Neural progenitor cell (in vitro differentiated cells): Measurements from ENCODE around the gene IQGAP1. TPM values are rescaled to one million over a fixed set of nuclear protein-coding genes. Genes with fewer than 3 reads are reported as not detected.

Source experiments
- DNase-seq: peaks from one replicate; pipeline ENCODE4 v3.0.0-alpha.2; 2016; ENCODE audit warnings: low spot score
- H2AFZ ChIP-seq: fragments of 200-600 bp; sonication (generic); replicated peaks from 2 replicates; pipeline ENCODE4 v1.6.1; 2016; ENCODE audit warnings: antibody characterized with exemption
- H3F3A ChIP-seq: fragments of 200-600 bp; sonication (generic); 2 replicates; pipeline ENCODE4 v1.6.1; 2016; ENCODE audit warnings: antibody characterized with exemption, low read depth
- H3K27ac ChIP-seq: fragments of 200-600 bp; sonication (generic); 2 replicates; pipeline ENCODE4 v1.5.1; 2016; ENCODE audit warnings: mild to moderate bottlenecking
- H3K27me3 ChIP-seq: fragments of 200-600 bp; sonication (generic); 2 replicates; pipeline ENCODE4 v1.6.1; 2016; ENCODE audit warnings: mild to moderate bottlenecking, moderate library complexity
- H3K36me3 ChIP-seq: fragments of 200-600 bp; sonication (generic); 2 replicates; pipeline ENCODE4 v1.5.1; 2016
- H3K4me1 ChIP-seq: fragments of 200-600 bp; sonication (generic); 2 replicates; pipeline ENCODE4 v1.6.1; 2016; ENCODE audit warnings: mixed run types
- H3K4me2 ChIP-seq: fragments of 200-600 bp; sonication (generic); 2 replicates; pipeline ENCODE4 v1.6.1; 2016
- H3K4me3 ChIP-seq: fragments of 200-600 bp; sonication (generic); 2 replicates; pipeline ENCODE4 v1.5.1; 2016
- H3K79me2 ChIP-seq: fragments of 200-600 bp; sonication (generic); 2 replicates; pipeline ENCODE4 v1.6.1; 2016; ENCODE audit warnings: low read depth
- H3K9ac ChIP-seq: fragments of 200-600 bp; sonication (generic); 2 replicates; pipeline ENCODE4 v1.6.1; 2016
- H3K9me3 ChIP-seq: fragments of 200-600 bp; sonication (generic); 2 replicates; pipeline ENCODE4 v1.5.1; 2016; ENCODE audit warnings: low read depth
- H4K20me1 ChIP-seq: fragments of 200-600 bp; sonication (generic); 2 replicates; pipeline ENCODE4 v1.6.1; 2016; ENCODE audit warnings: low read depth
- H3K27ac Mint-ChIP-seq: 3 replicates; pipeline ENCODE4 v1.8.0; 2021; ENCODE audit warnings: mixed read lengths
- H3K27me3 Mint-ChIP-seq: 2 replicates; pipeline ENCODE4 v1.8.0; 2022; ENCODE audit warnings: low read depth, mild to moderate bottlenecking, inconsistent platforms, moderate library complexity, mixed read lengths; ENCODE audit not compliant: insufficient read depth
- H3K36me3 Mint-ChIP-seq: 3 replicates; pipeline ENCODE4 v1.8.0; 2021; ENCODE audit warnings: mixed read lengths
- H3K4me1 Mint-ChIP-seq: 3 replicates; pipeline ENCODE4 v1.8.0; 2021; ENCODE audit warnings: mixed read lengths
- H3K4me3 Mint-ChIP-seq: 3 replicates; pipeline ENCODE4 v1.8.0; 2021; ENCODE audit warnings: mild to moderate bottlenecking, moderate library complexity, mixed read lengths
- H3K9me3 Mint-ChIP-seq: 3 replicates; pipeline ENCODE4 v1.8.0; 2020; ENCODE audit warnings: mixed read lengths
- EZH2 ChIP-seq: fragments of 200-600 bp; sonication (generic); IDR thresholded peaks from 2 replicates; pipeline ENCODE4 v1.6.1; 2017; ENCODE audit warnings: antibody characterized with exemption, mild to moderate bottlenecking, moderate library complexity
- EZH2phosphoT487 ChIP-seq: fragments of 200-600 bp; sonication (generic); IDR thresholded peaks from 2 replicates; pipeline ENCODE4 v1.6.1; 2017; ENCODE audit warnings: antibody characterized with exemption
- total RNA-seq: library from RNA; depleted of rRNA; stranded (reverse); fragments of >200 nt; gene quantifications from 2 replicates; pipeline ENCODE4 v1.2.3, GENCODE V29; 2015; ENCODE audit warnings: low replicate concordance
- TF ChIP-seq, protein P1 (sequence below): fragments of 200-600 bp; sonication (generic); IDR thresholded peaks from 2 replicates; pipeline ENCODE4 v1.5.1; 2017; ENCODE audit warnings: antibody characterized with exemption, mild to moderate bottlenecking

IQGAP1 gene
- total RNA-seq, 1 donor from 2014 or later = 44.8 TPM

GRCh38 chr15:90483637-90484036 is 95.6 kb downstream of the IQGAP1 start:
- no peak overlapping the region for H3K4me3 ChIP-seq
- Mint-ChIP-seq H3K4me3 (no peak overlapping the region), H3K9me3 (no peaks in the 10 kb centered on the region), H3K27ac (no peak overlapping the region), H3K36me3 (peaks cover 9% of the 10 kb centered on the region), H3K27me3 (no peaks in the 10 kb centered on the region), H3K4me1 (no peaks in the 10 kb centered on the region)
- no peaks in the 10 kb centered on the region for H3F3A ChIP-seq
- H3K36me3 ChIP-seq = no peaks in the 10 kb centered on the region
- H4K20me1 ChIP-seq = no peaks in the 10 kb centered on the region
- H3K4me2 ChIP-seq = no peak overlapping the region
- no peaks in the 10 kb centered on the region for H3K79me2 ChIP-seq
- no peak overlapping the region for H2AFZ ChIP-seq
- H3K9ac ChIP-seq = no peak overlapping the region
- no peaks in the 10 kb centered on the region for H3K9me3 ChIP-seq
- no peaks in the 10 kb centered on the region for H3K4me1 ChIP-seq
- TF ChIP-seq EZH2phosphoT487 = no peak
- H3K27ac ChIP-seq = no peak overlapping the region
- DNase-seq = no peak
- no peaks in the 10 kb centered on the region for H3K27me3 ChIP-seq

- Histone ChIP-seq H3K27ac (no peak overlapping the region), H3K9me3 (no peaks in the 10 kb centered on the region), H3K9ac (no peak overlapping the region), H3K4me2 (no peak overlapping the region), H3K27me3 (no peaks in the 10 kb centered on the region), H3K4me3 (no peak overlapping the region), H4K20me1 (no peaks in the 10 kb centered on the region), H2AFZ (no peak overlapping the region), H3K79me2 (no peaks in the 10 kb centered on the region), H3K36me3 (no peaks in the 10 kb centered on the region), H3F3A (no peaks in the 10 kb centered on the region), H3K4me1 (no peaks in the 10 kb centered on the region)
- Mint-ChIP-seq H3K36me3 (peaks cover 16% of the 10 kb centered on the region), H3K27me3 (no peaks in the 10 kb centered on the region), H3K4me3 (no peak overlapping the region), H3K27ac (no peak overlapping the region), H3K4me1 (no peaks in the 10 kb centered on the region), H3K9me3 (no peaks in the 10 kb centered on the region)
- TF ChIP-seq EZH2phosphoT487 (no peak), EZH2 (no peak)
- TF ChIP-seq, protein P1, sequence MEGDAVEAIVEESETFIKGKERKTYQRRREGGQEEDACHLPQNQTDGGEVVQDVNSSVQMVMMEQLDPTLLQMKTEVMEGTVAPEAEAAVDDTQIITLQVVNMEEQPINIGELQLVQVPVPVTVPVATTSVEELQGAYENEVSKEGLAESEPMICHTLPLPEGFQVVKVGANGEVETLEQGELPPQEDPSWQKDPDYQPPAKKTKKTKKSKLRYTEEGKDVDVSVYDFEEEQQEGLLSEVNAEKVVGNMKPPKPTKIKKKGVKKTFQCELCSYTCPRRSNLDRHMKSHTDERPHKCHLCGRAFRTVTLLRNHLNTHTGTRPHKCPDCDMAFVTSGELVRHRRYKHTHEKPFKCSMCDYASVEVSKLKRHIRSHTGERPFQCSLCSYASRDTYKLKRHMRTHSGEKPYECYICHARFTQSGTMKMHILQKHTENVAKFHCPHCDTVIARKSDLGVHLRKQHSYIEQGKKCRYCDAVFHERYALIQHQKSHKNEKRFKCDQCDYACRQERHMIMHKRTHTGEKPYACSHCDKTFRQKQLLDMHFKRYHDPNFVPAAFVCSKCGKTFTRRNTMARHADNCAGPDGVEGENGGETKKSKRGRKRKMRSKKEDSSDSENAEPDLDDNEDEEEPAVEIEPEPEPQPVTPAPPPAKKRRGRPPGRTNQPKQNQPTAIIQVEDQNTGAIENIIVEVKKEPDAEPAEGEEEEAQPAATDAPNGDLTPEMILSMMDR = no peak
- no peak for DNase-seq
Observed at GRCh38 chr15:90487186-90487585, 99.1 kb downstream of the IQGAP1 start.

GRCh38 chr15:90489514-90489913 is 101.5 kb downstream of the IQGAP1 start:
- no peaks in the 10 kb centered on the region for H3K36me3 ChIP-seq
- no peaks in the 10 kb centered on the region for H3K4me1 Mint-ChIP-seq

DNA sequence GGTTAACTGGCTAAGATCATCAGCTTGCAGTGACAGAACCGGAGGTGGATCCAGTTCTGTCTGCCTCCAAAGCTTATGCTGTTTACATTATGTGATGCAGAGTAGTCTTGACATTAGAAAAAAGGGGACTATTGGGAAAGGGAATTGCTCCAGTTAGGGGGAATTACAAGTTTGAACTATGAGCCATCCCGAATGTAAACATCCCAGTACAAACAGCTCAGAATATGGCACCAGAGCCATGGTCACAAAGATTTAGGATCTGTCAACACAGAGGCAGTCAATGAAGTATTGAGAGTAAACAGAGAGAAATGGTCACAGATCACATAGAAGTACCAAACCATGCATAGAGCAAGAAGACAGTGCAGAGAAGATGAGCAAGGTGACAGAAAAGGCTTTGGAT is 101.9 kb downstream of the IQGAP1 start:
- Mint-ChIP-seq H3K4me1 (no peaks in the 10 kb centered on the region), H3K27me3 (no peaks in the 10 kb centered on the region), H3K27ac (no peak overlapping the region), H3K36me3 (peaks cover 26% of the 10 kb centered on the region), H3K9me3 (no peaks in the 10 kb centered on the region), H3K4me3 (no peak overlapping the region)
- no peak overlapping the region for H2AFZ ChIP-seq
- H3K9ac ChIP-seq = no peak overlapping the region
- no peak overlapping the region for H3K27ac ChIP-seq
- no peak for DNase-seq
- no peak overlapping the region for H3K4me2 ChIP-seq
- no peaks in the 10 kb centered on the region for H3K36me3 ChIP-seq
- H3K4me3 ChIP-seq = no peak overlapping the region
- H3K27me3 ChIP-seq = no peaks in the 10 kb centered on the region
- H3K79me2 ChIP-seq = no peaks in the 10 kb centered on the region
- H3K9me3 ChIP-seq = no peaks in the 10 kb centered on the region
- H3K4me1 ChIP-seq = no peaks in the 10 kb centered on the region
- no peaks in the 10 kb centered on the region for H4K20me1 ChIP-seq
- no peaks in the 10 kb centered on the region for H3F3A ChIP-seq
- TF ChIP-seq EZH2 (no peak), EZH2phosphoT487 (no peak)
- TF ChIP-seq, protein P1 = no peak

More at GRCh38 chr15:90489514-90489913, 101.5 kb downstream of the IQGAP1 start:
- no peak overlapping the region for H3K27ac ChIP-seq
- TF ChIP-seq EZH2 (no peak), EZH2phosphoT487 (no peak)
- TF ChIP-seq, protein P1 = no peak
- Mint-ChIP-seq H3K4me3 (no peak overlapping the region), H3K27ac (no peak overlapping the region), H3K9me3 (no peaks in the 10 kb centered on the region), H3K36me3 (peaks cover 24% of the 10 kb centered on the region), H3K27me3 (no peaks in the 10 kb centered on the region)
- H4K20me1 ChIP-seq = no peaks in the 10 kb centered on the region
- no peaks in the 10 kb centered on the region for H3K4me1 ChIP-seq
- no peak for DNase-seq
- H3K4me3 ChIP-seq = no peak overlapping the region
- no peaks in the 10 kb centered on the region for H3K79me2 ChIP-seq
- no peaks in the 10 kb centered on the region for H3F3A ChIP-seq
- H3K27me3 ChIP-seq = no peaks in the 10 kb centered on the region
- no peak overlapping the region for H3K9ac ChIP-seq
- no peak overlapping the region for H2AFZ ChIP-seq
- no peaks in the 10 kb centered on the region for H3K9me3 ChIP-seq
- no peak overlapping the region for H3K4me2 ChIP-seq
